Coronary artery (tissue), 2 donors: ENCODE measurements around the gene IDUA.
A peak's percentile ranks its signal among the peaks of the same experiment; 100 is the strongest.

ENCODE experiments used
- DNase-seq: peaks from one replicate; pipeline ENCODE4 v3.0.0-alpha.2; 2017; ENCODE audit warnings: low spot score
- H3K27ac ChIP-seq, 2 donors: fragments of 200-600 bp; sonication (generic); one replicate each; pipeline ENCODE4 v1.5.1; 2016 to 2019
- H3K4me3 ChIP-seq: fragments of 200-600 bp; sonication (generic); 2 replicates; pipeline ENCODE4 v1.5.1; 2016; ENCODE audit warnings: mild to moderate bottlenecking, moderate library complexity
- TF ChIP-seq, protein P1 (sequence below): fragments of 200-600 bp; sonication (generic); IDR thresholded peaks from one replicate; pipeline ENCODE4 v1.5.1; 2019; ENCODE audit warnings: antibody characterized with exemption

IDUA gene

DNA sequence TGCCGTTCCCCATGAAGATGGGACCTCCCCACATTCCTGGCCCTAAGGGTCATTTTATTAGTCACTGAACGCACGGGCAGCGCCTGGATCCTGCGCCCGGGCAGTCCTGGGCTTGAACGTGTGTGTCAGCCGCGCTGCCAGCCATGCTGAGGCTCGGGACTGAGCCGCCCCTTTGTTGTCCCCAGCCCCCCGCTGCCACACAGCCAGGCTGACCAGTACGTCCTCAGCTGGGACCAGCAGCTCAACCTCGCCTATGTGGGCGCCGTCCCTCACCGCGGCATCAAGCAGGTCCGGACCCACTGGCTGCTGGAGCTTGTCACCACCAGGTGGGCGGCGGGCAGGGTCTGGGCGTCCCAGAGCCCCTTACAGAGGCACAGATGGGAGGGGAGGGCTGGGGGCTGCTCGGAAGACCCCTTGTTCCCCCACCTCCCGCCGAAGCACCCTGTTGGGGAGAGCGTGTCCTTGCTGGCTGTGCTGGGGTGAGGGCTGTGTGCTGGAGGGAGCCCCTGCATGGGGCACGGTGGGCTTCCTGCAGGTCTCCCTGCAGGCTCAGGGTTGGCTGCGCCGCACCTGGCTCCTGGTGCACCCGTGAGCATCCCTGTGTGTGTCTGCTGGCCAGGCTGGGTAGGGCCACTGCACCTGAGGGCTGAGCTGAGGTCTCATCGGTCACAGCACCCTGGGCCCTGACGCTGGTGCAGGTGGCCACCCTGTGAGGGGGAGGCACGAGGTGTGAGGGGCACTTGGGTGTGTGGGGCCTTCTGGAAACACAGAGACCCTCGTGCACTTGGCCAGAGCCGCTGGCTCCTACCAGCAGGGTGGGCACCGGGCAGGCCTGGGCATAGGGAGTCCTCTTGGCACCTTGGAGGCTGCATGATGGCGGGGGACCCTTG lies 1.0 kb downstream of the IDUA start:
- no peak for DNase-seq
- Histone ChIP-seq H3K4me3 (peak overlapping the region; percentile 81), H3K27ac (no peak overlapping the region)
- TF ChIP-seq, protein P1, sequence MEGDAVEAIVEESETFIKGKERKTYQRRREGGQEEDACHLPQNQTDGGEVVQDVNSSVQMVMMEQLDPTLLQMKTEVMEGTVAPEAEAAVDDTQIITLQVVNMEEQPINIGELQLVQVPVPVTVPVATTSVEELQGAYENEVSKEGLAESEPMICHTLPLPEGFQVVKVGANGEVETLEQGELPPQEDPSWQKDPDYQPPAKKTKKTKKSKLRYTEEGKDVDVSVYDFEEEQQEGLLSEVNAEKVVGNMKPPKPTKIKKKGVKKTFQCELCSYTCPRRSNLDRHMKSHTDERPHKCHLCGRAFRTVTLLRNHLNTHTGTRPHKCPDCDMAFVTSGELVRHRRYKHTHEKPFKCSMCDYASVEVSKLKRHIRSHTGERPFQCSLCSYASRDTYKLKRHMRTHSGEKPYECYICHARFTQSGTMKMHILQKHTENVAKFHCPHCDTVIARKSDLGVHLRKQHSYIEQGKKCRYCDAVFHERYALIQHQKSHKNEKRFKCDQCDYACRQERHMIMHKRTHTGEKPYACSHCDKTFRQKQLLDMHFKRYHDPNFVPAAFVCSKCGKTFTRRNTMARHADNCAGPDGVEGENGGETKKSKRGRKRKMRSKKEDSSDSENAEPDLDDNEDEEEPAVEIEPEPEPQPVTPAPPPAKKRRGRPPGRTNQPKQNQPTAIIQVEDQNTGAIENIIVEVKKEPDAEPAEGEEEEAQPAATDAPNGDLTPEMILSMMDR = no peak

DNA sequence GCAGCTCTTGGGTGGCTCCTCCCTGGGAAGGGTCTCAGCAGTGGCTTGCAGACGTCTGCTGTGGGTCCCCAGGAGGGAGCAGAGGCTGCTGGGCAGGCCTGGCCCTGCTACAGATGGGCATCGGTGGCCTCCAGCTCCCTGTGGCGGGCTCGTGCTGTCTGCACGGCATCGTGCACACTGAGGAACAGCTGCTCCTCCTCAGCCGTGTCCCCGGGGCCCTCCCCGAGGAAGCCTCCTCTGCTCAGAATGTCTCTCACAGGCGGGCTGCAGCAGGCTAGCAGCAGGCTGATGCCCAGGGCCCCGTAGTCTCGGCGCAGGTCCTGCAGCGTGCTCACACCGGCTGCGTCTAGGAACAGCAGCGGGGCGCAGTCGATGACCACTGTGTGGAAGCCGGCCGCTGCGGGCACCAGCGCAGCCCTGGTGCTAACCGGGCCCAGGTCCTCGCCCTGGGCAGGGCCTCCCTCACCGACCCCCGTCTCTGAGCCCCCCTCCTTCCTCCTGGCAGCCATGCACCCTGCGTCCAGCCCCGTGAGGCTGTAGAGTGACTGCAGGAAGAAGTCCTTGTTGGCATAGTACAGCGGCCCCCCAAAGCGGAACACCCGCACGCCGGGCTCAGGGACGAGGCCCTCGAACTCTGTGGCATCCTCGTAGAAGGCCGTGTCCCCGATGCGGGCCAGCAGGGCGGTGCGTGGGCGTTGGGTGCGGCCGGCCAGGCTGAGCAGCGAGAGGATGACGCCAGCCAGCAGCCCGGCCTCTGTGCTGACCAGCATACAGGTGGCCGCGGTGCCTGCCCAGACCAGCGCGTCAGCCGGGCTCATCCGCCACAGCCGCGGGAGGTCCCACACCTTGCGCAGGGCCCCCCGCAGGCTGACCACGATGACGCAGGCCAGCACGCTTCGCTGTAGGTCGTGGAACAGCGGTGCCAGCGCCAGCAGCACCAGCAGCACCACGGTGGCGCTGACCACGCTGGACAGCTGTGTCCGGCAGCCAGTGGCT lies 2.2 kb downstream of the IDUA start:
- no peak for DNase-seq
- Histone ChIP-seq H3K27ac (no peak overlapping the region), H3K4me3 (no peak overlapping the region)
- TF ChIP-seq, protein P1 = no peak

DNA sequence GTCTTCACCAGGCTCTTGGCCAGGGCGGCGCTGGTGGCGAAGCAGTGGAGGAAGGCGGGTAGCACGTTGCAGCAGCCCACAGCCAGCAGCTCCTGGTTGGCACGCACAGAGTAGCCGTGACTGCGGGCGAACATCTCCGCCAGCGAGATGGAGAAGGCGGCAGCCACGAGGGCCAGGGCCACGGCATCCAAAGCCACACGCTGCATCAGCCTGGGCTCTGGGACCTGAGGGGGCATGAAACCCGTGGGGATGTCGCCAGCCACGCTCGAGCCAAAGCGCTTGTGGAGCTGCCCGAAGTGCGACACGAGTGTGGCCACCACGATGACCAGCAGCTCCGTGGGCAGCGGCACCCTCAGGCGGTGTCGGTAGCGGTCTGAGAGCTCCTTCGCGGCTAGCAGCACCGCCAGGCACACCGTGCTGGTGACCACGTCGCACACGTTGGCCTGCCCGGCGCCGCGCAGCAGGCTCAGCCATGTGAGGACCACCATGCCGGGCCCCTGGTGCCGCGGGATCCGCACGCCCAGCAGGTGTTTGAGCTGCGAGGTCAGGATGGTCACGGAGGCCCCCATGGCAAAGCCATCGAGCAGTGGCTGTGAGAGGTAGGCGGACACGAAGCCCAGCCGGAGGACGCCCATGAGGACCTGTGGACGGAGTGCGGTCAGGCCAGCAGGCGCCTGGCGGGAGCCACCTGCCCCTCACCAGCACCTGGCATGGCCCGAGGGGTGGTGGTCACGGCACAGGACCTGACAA lies 3.1 kb downstream of the IDUA start:
- no peak for DNase-seq
- Histone ChIP-seq H3K4me3 (no peak overlapping the region), H3K27ac (no peak overlapping the region)
- TF ChIP-seq, protein P1 = no peak

DNA sequence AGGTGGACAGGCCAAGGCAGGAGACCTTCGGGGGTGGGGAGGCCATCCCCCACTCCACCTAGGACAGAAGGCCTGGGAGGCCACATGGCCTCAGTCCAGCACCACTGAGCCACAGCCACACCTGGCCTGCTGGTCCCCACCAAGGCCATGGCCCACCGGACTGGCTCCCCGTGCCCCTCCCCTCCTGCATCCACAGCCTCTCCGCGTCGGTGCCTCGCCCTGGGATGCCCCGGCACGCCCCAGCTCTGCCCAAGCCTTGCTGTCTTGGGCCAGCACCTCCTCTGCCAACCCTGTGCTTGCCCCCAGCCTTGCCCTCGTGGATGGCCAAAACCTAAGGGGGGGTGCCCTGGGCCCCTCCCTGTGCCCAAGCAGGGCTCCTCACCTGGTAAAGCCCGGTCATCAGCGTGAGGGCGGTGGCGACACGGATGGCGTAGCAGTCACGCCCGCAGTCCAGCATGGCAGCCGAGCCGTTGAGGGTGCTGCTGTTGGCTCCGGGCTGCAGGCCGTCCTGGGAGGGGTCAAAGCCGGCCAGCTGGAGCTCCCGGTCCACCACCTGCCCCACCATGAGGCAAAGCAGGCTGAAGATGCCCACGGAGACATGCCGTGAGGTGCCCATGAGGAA lies 4.0 kb downstream of the IDUA start:
- no peak for DNase-seq

DNA sequence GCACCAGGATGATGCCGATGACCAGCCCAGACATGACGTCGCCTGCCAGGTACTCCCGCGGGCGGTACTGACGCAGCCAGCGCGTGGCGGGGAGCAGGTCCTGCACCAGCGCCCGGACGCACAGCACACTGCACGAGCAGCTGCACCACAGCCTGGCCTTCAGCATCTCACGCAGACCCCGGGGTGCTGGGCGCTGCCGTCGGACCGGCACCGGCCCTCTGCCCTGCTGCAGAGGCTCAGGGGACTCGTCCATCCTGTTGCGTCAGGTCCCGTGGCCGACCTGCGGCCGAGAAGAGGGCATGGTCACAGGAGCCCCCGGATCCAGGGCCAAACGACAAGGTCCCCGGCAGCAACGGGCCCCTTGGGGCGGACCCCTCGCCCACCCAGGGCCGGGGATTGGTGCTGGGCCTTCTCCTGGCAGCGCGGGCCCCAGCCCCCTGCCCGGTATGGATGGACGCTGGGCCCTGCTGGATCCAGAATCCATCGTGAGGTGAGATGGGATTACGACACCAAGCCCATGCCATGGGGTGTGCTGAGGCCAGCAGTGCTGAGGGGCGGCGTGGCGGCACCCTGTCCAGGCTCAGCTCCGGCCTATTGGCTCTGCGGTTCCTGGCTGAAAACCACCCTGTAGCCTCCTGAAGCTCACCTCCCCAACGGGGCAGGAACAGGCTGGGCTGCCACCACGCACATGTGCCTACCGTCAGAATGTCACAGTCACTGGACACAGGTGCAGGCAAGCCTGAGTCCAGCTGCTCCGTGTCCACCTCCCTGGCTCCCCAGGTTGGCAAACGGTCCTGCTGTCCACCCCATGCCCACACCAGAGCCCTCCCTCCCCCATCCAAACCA lies 4.8 kb downstream of the IDUA start:
- DNase-seq = no peak
- H3K27ac ChIP-seq = no peak overlapping the region
- no peak overlapping the region for H3K4me3 ChIP-seq
- TF ChIP-seq, protein P1 = no peak

More for the DNA sequence above, 4.0 kb downstream of the IDUA start:
- Histone ChIP-seq H3K4me3 (no peak overlapping the region), H3K27ac (no peak overlapping the region)
- TF ChIP-seq, protein P1 = no peak
